NCI-H526 (cell line): ENCODE measurements around the gene MYO10.
A peak's percentile ranks its signal among the peaks of the same experiment; 100 is the strongest.

ENCODE experiments used
- DNase-seq, 2 experiments: peaks; one replicate each; lab custom pipeline; 2025; lab: John Stamatoyannopoulos, UW

MYO10 gene

DNA sequence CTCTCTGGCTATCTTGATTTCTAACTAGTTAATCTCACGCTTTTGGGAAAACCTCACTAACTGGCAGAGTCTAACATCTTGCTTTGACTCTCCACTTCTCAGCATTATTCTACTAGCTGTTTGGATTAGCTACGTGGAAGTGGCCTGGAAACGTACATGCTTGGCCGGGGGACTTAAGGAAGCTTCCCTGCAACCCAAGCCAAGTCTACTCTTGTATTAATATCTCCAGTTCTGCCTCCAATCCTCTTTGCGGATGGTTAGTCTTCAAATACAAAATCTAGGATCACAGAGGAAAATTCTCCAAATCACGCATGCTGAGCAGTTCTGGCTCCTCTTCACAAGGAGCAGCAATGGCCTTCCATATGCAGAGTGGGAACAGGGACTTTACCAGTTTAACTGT is 267.5 kb downstream of the MYO10 start:
- DNase-seq = no peak

DNA sequence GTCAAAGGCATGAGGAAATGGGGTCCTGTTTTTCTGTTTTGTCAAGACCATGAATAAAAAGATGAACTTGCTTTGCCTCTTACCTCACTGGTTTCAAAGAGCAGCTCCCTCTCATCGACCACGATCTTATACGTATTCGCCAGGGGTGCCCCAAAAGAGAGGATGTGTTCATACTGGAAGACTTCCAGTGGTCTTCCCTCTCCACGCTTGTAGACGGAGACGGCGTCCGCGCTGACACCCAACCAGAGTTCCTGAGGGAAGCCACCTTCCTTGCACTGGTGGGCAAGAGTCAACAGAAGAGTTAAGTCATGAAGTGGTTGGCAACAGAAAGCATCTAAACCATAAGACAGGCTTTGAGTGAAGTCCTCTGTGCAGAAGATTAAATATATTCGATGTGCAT is 267.9 kb downstream of the MYO10 start:
- DNase-seq = no peak

DNA sequence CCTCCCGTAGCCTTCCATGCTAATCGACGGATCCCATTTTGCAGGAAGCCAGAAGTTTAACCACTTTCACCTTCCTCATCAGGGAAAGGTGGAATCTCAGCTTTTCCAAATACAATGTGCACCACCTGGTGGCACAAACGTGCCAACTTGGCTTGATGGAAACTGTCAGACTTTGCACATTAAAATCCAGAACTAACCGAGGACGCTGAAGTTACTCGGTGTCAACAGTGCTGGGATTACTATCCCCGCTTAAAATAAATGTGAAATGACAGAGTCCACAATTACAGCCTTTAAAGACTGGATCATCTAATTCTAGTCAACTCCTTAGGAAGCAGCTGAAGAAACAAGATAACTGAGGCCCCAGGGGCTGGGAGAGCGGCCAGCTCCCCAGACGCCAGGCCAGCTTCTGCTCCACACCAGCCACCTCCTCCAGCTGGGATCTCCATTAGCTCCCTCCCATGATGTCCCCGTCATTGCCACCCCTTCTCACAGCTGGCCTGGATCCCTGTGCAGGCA is 269.1 kb downstream of the MYO10 start:
- DNase-seq = peak in 1 of 2 experiments; percentile 43

DNA sequence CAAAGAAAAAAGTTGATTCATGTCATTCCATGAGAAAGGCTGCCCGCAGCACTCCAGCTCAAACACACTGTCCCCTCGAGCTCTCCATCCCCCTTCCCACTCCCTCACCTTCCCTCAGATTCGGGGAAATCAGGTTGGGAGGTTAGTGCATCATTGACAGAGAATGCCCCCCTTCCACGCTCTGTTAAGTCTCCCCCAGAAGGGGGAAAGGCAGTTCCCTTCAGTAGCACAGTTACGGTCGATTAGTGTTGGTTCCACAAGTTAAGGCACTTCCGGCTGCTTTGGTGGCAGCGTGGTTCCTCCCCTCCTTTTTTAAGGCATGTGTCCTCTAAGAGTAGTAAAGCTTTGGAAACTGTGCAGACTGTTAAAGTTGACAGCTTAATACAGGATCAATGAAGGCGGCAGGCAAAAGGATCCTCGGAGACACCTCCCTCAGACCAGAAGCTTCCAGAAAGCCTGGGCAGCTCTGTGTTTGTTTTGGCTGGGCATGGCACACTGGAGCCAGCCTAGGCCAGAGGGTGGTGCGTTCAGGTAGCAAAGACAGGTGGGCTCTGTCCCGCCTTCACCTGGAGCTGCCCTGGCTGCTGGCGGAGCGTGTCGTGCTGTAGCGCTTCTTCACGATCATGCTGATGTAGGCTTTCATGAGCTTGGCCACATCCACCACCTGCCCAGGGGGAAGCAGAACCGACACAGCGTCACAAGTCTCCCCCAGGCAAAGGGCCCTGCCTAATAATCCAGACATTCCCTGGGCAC is 269.8 kb downstream of the MYO10 start:
- no peak for DNase-seq

DNA sequence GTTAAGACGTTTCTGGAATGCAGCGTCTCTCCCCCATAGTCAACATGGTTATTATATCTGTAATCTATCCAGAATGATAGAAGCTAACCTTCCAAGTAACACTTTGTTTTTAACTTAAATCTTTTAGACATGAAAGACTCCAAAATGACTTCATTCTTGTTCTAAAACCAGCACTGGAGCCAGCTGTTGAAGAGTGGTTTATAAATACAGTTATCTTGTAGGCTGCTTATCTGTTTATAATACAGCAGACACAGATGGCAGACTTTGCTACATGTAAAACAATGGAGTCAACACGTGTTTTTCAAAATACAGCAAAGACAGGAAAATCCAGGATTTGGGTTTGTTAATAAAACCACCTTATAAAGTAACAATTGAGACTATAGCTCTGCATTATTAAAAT is 270.5 kb downstream of the MYO10 start:
- no peak for DNase-seq

DNA sequence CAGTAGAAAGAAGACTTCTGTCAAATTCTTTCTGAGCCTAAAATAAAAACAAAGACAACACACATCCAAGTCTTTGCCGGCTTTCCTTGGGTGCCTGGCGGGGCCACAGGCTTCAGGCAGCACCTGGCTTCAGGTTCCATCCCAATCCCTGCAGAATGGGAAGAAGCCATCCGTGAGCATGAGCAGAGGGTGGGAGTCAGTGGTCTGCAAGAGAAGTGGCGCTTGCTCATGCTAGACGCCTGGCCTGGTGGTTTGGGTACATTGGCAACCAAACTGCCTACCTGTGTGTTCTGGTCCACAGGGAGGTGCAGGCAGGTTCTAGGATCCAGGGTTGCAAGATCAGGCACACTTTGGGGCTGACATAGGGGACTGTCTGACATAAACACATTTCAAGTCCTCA is 271.7 kb downstream of the MYO10 start:
- DNase-seq = no peak

DNA sequence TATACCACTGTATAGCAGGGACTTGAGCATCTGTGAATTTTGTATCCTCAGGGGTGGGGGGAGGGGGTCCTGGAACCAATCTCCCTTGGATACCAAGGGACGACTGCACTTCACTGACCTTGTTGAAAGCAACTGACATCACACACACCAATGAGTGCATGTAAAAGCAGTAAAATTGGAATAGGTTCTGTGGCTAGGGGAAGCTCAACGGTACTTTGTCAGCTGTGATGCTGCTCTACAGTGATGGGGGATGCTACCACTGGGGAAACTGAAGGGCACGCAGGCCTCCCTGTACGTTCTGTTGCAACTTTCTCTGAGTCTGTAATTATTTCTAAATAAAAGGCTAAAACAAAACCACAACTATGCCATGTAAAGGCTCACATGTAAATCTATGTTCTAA is 272.2 kb downstream of the MYO10 start:
- DNase-seq = peak; percentile 59 to 80

DNA sequence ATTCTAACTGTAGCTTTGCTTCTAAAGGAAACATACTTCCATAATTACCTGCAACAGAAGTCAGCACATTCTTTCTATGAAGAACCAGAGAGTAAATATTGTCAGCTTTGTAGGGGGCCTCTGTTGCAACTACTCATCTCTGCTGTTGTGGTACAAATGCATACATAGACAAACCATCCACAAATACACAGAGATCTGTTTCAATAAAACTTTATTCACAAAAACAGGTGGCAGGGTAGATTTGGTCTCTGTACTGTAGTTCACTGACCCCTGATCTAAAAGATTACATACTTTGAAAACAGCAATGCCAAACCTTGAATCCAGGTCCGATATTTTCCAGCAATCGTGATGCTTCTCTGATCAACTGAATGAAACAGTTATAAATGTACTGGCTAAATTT is 274.4 kb downstream of the MYO10 start:
- DNase-seq = no peak

DNA sequence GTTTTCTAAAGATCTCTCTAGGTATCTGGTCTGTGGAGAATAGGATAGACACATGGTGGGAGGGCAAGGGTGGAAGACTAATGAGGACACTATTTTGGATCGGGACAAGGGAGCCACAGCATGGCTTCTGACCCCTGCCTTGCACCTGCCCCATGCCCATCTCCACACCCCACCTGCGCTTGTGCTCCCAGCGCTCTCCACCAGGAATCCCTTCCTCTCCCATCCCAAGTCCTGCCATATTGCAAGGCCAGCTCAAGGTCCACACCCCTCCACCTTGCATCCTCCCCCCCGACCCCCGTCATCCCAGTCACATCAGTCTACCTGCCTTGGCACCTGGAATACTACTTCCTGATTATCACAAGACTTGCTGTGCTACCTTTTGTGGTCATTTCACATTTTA is 275.1 kb downstream of the MYO10 start:
- no peak for DNase-seq

DNA sequence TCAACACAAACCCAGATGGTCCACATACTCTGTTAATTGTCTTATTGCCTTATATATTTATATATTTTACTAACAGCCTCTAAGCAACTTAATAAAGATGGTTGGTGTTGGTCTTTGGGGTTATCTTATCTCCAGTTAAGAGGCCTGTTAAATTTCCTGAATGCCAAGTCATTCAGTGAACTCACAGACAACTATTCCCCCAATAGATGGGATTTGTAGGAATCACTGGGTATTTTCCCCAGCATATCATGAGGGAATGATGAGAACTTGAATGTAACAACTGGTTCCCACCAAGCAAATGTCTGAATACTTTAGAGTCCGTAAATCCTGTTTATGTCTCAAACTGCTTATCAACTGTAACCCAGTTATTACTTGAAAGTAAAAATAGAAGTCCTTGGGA is 276.6 kb downstream of the MYO10 start:
- DNase-seq = no peak

DNA sequence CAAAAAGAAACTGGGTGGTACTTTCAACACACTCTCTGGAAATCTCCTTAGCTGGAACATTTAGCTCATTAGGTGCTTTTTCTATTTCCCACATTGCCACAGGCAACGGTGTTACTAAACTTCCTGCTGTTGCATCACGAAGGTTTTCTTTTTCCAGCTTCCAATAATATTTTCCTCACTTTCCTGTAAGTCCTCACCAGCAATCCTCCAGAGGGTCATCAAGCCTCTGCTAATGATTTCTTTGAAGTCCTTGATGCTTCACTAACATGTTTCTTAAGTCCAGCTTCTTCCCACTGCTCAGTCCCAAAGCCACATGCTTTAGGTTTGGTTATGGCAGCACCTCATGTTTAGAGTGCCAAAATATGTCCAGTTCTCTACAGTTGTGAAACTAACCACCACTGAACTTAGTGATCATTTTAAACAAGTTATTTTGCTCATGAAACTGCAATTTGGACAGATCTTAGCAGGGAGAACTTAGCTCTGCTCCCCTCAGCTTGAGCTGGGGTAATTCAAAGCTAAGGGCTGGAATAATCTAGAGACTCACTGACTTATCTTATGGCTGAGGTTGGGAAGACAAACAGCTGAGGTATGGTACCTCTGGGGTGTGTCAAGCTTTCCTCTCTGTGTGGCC is 279.4 kb downstream of the MYO10 start:
- DNase-seq = no peak

DNA sequence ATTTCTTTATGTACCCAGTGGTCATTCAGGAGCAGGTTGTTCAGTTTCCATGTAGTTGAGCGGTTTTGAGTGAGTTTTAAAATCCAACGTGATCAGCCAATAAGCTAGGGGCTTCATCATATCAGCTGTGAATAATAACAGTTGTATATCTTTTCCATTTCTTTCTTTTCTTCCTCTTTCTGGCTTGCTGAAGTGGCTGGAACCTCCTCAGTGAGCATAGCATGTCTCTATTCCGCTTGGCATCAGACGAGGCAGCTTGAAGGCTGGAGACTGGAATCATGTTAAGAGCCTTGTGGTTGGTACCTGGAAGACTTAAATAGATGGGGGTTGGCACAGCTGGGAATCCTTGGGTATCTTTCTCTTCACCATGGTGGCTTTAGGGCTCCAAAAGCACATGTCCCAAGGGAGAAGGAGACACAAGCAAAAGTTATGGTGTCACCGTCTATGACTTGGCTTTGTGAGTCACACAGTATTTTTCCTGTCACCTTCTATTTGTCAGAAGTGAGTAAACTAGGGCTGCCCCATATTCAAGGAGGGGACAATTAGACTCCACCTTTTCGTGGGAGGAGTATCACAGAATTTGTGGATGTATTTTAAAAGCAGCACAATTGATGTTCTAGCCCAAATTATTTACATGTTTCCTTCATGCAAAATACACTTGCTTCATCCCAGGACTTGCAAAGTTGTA is 281.3 kb downstream of the MYO10 start:
- DNase-seq = no peak

DNA sequence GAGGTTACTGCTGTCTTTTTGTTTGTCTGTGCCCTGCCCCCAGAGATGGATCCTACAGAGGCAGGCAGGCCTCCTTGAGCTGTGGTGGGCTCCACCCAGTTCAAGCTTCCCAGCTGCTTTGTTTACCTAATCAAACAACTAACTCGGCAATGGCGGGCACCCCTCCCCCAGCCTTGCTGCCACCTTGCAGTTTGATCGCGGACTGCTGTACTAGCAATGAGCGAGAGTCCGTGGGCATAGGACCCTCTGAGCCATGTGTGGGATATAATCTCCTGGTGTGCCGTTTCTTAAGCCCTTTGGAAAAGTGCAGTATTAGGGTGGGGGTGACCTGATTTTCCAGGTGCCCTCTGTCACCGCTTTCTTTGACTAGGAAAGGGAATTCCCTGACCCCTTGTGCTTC is 287.3 kb downstream of the MYO10 start:
- peak in 1 of 2 experiments; percentile 10 for DNase-seq

DNA sequence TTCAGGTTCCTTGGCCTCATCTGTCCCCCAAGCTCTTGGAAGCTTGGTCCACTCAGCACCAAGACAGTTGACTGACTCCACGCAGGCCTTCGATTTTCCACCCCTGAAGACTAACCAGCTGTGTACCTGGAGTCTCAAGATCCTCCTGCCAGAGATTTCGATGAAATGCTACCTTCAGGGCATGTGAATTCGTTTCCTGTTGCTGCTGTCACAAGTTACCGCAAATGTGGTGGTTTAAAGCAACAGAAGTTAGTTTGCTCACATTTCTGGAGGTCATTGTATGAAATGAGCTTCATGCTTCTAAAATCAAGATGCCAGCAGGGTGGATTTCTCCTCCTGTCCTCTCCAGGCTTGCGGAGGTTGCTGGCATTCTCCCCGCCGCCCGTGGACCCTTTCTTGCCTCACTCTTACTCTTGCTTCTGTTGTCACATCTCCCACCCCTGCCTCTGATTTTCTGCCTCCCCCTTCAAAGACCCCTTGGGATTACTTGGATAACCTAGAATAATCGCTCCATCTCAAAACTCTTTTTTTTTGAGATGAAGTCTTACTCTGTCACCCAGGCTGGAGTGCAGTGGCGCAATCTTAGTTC is 291.7 kb downstream of the MYO10 start:
- DNase-seq = no peak

DNA sequence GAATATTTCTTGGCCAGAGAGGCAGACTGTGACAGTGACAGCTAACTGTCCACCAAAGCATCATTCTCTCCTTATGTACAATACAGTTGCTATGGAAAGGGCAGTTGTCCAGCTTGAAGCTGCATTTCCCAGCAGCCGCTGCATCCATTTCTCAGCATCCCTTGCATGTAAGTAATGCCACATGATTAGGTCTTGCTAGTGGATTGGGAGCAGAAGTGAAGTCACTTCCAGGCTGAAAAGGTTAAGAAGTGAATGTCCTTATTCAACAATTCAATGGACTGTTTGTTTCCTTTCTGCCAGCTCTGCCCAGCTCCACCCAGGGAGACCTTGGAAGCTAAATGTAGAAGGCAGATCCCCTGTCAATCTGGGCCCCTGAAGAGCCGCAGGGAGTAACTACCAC is 293.2 kb downstream of the MYO10 start:
- no peak for DNase-seq

DNA sequence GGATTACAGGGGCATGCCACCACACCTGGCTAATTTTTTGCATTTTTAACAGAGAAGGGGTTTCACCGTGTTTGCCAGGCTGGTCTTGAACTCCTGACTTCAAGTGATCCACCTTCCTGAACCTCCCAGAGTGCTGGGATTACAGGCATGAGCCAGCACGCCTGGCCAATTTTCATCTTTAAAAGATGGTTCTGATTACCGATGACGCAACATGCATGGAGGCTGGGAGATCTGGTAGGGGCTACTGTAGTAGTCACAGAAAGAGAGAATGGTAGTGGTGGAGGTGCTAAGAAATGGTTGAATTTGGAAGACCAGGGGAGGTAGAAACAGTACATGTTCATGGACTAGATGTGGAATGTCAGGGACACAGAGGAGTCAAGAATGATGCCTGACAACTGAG is 296.9 kb downstream of the MYO10 start:
- DNase-seq = no peak

DNA sequence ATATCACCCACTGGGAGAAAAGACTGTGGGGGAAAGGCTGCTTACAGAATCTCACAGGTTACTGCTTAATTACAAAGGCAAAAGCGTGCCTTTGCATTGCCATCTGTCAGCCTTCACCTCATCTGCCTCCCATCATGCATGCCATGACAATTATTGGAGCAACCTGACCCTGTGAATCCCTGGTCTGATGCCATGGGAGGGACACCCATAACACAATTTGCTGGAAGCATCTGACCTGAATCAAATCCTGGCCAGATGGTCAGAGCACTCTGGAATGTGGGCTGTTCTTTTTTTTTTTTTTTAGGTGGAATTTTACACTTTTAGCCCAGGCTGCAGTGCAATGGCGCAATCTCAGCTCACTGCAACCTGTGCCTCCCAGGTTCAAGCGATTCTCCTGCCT is 307.7 kb downstream of the MYO10 start:
- DNase-seq = no peak

DNA sequence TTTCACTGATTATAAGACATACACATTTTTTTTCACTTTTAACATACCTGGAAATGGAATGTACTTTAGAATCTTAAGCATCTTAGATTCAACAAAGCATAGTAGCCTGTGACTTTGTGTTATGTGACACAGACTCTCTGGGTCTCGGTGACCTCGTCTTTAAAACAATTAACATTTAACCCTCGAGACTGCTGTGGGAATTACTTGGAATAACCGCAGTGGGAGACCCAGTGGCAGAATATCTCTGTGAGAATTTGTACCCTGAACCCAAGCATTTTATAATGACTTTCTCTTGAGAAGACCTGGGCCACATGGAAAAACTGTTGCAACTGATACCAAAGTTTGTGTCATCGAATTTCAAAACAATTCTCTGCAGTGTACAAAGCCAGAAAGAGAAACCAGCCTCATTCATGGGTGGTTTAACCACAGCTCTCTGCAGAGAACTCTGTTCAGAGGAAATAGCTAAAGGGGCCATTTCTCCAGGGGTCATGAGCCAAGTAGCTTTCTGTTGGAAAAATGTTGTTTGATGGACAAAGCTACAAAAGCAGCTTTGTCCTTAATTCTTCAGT is 309.3 kb downstream of the MYO10 start:
- DNase-seq = no peak

DNA sequence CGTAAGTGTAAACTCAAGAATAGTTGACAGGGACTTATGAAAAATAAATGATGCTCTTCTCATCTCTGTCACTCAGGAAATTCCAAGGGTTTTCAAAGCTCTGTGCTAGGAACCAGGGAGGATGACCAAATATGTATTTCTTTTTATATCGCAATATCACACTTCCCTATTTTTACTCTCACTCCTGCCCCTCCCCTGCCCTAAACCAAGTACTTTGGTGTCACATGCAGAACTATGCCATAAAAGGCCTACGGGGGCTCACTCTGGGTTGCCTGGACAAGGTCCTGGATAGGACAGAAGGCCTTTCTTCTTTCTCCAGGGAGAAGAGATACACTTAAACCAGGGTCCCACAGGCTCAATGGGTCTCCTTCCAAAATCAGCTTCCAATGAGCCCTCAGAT is 311.0 kb downstream of the MYO10 start:
- no peak for DNase-seq

DNA sequence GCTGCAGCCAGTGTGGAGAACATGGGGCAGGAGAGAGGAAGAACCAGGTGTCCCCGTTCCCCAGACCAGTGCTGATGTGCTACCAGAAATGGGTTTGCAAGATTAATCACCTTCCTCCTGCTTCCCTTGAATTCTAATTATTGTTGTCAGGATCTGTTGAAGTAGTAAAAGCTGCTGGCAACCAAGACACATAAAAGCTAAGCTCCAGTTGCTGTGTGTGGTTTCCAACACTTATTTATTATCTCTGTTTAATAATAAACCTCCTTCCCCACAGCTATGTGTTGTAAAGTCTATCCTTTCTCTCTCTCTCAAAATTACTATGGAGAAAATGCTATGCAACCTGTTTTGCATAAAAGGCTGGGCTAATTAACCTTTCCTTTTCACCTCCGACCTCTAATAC is 317.0 kb downstream of the MYO10 start:
- DNase-seq = no peak

DNA sequence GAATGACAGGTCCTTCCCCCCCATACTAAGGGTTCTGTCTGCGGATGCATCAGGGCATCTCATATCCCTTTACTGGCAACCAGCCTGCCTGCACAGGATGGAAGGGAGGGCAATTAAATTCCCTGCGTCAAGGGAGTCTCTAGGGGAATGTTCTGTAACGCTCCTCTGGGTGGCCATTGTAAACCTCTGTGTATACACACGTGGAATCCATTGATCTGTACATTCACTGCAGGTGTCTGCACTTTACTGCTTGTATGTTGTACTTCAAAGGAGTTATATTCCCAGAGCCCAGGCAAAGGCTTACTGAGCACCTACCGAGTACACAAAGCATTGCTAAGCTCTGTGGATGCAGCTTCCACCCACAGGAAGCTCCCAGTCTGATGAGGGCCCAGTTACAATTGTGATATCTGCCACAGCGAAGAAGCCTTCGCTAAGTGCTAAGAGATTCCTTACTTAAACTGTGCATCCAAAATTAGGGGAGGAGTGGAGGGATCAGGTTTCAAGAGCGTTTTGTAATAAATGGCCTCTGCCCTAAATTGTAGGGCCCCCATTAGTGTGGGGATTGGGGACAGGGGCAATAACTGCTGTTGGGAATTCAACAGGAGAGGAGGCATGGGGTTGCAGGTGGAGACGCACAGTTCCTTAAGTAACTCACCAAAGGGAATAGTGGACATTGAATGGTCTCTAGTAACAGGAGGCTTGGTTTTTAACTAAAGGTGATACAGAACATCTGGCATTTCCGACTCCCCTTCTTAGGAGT is 317.8 kb downstream of the MYO10 start:
- DNase-seq = peak; percentile 51 to 74
